Keratinocyte (primary cell): Measurements from ENCODE around the gene AUNIP. TPM values are rescaled to one million over a fixed set of nuclear protein-coding genes. Genes with fewer than 3 reads are reported as not detected.

ENCODE experiments used
- DNase-seq: peaks from one replicate; pipeline ENCODE4 v3.0.0-alpha.2; 2011; ENCODE audit warnings: low read depth, missing footprints, low spot score
- FAIRE-seq: peaks from 2 replicates; lab custom pipeline; 2011; peaks lifted over from hg19 to GRCh38; lab: Jason Lieb, UNC
- H2AFZ ChIP-seq: 2 replicates; pipeline ENCODE4 v1.6.0; 2012; ENCODE audit warnings: low read length, control low read depth, inconsistent platforms; ENCODE audit not compliant: control insufficient read depth
- H3K27ac ChIP-seq: 2 replicates; pipeline ENCODE4 v1.5.1; 2011; ENCODE audit warnings: low read length; ENCODE audit not compliant: control insufficient read depth, insufficient read depth
- H3K27me3 ChIP-seq: 3 replicates; pipeline ENCODE4 v1.6.0; 2011; ENCODE audit warnings: low read length; ENCODE audit not compliant: control insufficient read depth, insufficient read depth; ENCODE audit errors: extremely low read depth
- H3K36me3 ChIP-seq, 2 experiments: 2 replicates in 1 of 2; 3 replicates in 1 of 2; pipeline ENCODE4 v1.5.1; 2011; ENCODE audit warnings: low read length in 2 of 2, mild to moderate bottlenecking in 1 of 2; ENCODE audit not compliant: control insufficient read depth in 2 of 2, insufficient read depth in 2 of 2; ENCODE audit errors: extremely low read depth in 1 of 2
- H3K4me1 ChIP-seq: 3 replicates; pipeline ENCODE4 v1.5.1; 2011; ENCODE audit warnings: low read length; ENCODE audit not compliant: control insufficient read depth, insufficient read depth; ENCODE audit errors: extremely low read depth
- H3K4me2 ChIP-seq: 3 replicates; pipeline ENCODE4 v1.6.0; 2011; ENCODE audit warnings: low read depth, low read length; ENCODE audit not compliant: control insufficient read depth, insufficient read depth; ENCODE audit errors: extremely low read depth
- H3K4me3 ChIP-seq, 3 experiments: fragments of 200-600 bp in 1 of 3; sonication (generic) in 1 of 3; 2 replicates in 2 of 3; 3 replicates in 1 of 3; pipeline ENCODE4 v1.5.1; 2011 to 2016; ENCODE audit warnings: low read length in 3 of 3, mild to moderate bottlenecking in 3 of 3, control low read depth in 2 of 3, inconsistent platforms in 1 of 3, low read depth in 1 of 3, mixed read lengths in 1 of 3, mixed run types in 1 of 3, moderate library complexity in 1 of 3; ENCODE audit not compliant: control insufficient read depth in 2 of 3, insufficient read depth in 2 of 3; ENCODE audit errors: extremely low read depth in 1 of 3
- H3K79me2 ChIP-seq: 2 replicates; pipeline ENCODE4 v1.6.0; 2012; ENCODE audit warnings: low read length; ENCODE audit not compliant: control insufficient read depth, insufficient read depth
- H3K9ac ChIP-seq: 3 replicates; pipeline ENCODE4 v1.6.0; 2011; ENCODE audit warnings: low read length; ENCODE audit not compliant: control insufficient read depth, insufficient read depth; ENCODE audit errors: extremely low read depth
- H3K9me1 ChIP-seq: 3 replicates; pipeline ENCODE4 v1.6.0; 2011; ENCODE audit warnings: low read length; ENCODE audit not compliant: control insufficient read depth, insufficient read depth; ENCODE audit errors: extremely low read depth
- H3K9me3 ChIP-seq: 2 replicates; pipeline ENCODE4 v1.5.1; 2012; ENCODE audit warnings: low read depth, low read length; ENCODE audit not compliant: control insufficient read depth
- H4K20me1 ChIP-seq: 3 replicates; pipeline ENCODE4 v1.6.0; 2011; ENCODE audit warnings: low read length; ENCODE audit not compliant: control insufficient read depth, insufficient read depth; ENCODE audit errors: extremely low read depth
- EZH2 ChIP-seq: IDR thresholded peaks from one replicate; pipeline ENCODE4 v1.6.1; 2012; ENCODE audit warnings: inconsistent platforms, mild to moderate bottlenecking, low read length, moderate library complexity
- dilution Hi-C: fragments of 300-500 bp; cut with MboI; formaldehyde crosslinking; loops from one replicate; pipeline ENCODE4 v1.7.0; 2020; ENCODE audit warnings: low sequenced_read_pairs; ENCODE audit not compliant: extremely low pct_ligation_motif_present
- polyA plus RNA-seq, 5 experiments: library from polyadenylated mRNA; depleted of rRNA in 3 of 5; stranded (reverse) in 3 of 5; stranded (forward) in 1 of 5; unstranded in 1 of 5; fragments of >200 nt; gene quantifications; 1 replicate in 1 of 5; 2 replicates in 3 of 5; 3 replicates in 1 of 5; pipeline versions ENCODE4 v1.2.1 to v1.2.3, GENCODE V29; 2011 to 2012; ENCODE audit warnings: missing spikeins in 2 of 5, low read depth in 1 of 5, low replicate concordance in 1 of 5
- TF ChIP-seq, protein P1 (sequence below), 3 experiments: IDR thresholded peaks in 1 of 3; conservative IDR thresholded peaks in 1 of 3; optimal IDR thresholded peaks in 1 of 3; 2 replicates in 2 of 3; 3 replicates in 1 of 3; pipeline versions ENCODE3 to v1.5.1; 2011; ENCODE audit warnings: low read length in 3 of 3, mild to moderate bottlenecking in 3 of 3, moderate library complexity in 2 of 3, control low read depth in 1 of 3, inconsistent platforms in 1 of 3; ENCODE audit not compliant: insufficient read depth in 2 of 3; ENCODE audit errors: extremely low read depth in 1 of 3

Gene AUNIP
- polyA plus RNA-seq, 1 donor (not counting 4 experiments of a cell fraction or from before 2014, with no cell fraction given), result 9.3 TPM

DNA sequence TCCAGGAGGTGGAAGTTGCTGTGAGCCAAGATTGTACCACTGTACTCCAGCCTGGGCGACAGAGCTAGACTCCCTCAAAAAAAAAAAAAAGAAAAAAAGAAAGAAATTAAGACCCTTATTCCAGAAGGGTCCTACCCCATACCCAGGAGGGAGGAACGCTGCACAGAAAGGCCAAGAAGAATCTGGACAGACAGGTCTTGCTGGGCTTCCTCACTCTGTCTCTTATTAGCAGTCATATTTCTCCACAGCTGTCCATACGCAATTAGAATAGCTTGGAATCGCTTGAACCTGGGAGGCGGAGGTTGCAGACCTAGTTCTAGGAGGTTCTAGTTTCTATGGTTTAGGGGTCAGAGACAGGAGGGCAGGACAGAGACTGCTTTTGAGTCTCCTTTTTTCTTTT, 19.4 kb upstream of the AUNIP start:
- Histone ChIP-seq H3K79me2 (peaks cover 7% of the 10 kb centered on the region), H3K27me3 (no peaks in the 10 kb centered on the region), H3K36me3 (no peaks in the 10 kb centered on the region), H2AFZ (no peak overlapping the region), H3K9me1 (no peaks in the 10 kb centered on the region), H3K9me3 (no peaks in the 10 kb centered on the region), H3K4me2 (no peak overlapping the region), H3K27ac (no peak overlapping the region), H3K4me3 (no peak overlapping the region), H3K9ac (no peak overlapping the region), H4K20me1 (no peaks in the 10 kb centered on the region), H3K4me1 (peaks cover 17% of the 10 kb centered on the region)
- dilution Hi-C loops, result loop anchor here (25.0 kb wide), 1 partner anchor 109 kb away; the partner anchor contains the start of gene PAFAH2
- DNase-seq (no peak), FAIRE-seq (no peak)
- TF ChIP-seq, protein P1, sequence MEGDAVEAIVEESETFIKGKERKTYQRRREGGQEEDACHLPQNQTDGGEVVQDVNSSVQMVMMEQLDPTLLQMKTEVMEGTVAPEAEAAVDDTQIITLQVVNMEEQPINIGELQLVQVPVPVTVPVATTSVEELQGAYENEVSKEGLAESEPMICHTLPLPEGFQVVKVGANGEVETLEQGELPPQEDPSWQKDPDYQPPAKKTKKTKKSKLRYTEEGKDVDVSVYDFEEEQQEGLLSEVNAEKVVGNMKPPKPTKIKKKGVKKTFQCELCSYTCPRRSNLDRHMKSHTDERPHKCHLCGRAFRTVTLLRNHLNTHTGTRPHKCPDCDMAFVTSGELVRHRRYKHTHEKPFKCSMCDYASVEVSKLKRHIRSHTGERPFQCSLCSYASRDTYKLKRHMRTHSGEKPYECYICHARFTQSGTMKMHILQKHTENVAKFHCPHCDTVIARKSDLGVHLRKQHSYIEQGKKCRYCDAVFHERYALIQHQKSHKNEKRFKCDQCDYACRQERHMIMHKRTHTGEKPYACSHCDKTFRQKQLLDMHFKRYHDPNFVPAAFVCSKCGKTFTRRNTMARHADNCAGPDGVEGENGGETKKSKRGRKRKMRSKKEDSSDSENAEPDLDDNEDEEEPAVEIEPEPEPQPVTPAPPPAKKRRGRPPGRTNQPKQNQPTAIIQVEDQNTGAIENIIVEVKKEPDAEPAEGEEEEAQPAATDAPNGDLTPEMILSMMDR (optimal IDR thresholded peaks at IDR 0.05 in 1 of 3, IDR thresholded peaks at IDR 0.05 in 1 of 3, conservative IDR thresholded peaks at IDR 0.05 in 1 of 3; ENCODE audit: extremely low read depth in 1 of 3, insufficient read depth in 2 of 3, low read length in 3 of 3), result no peak
- no peak for TF ChIP-seq EZH2

DNA sequence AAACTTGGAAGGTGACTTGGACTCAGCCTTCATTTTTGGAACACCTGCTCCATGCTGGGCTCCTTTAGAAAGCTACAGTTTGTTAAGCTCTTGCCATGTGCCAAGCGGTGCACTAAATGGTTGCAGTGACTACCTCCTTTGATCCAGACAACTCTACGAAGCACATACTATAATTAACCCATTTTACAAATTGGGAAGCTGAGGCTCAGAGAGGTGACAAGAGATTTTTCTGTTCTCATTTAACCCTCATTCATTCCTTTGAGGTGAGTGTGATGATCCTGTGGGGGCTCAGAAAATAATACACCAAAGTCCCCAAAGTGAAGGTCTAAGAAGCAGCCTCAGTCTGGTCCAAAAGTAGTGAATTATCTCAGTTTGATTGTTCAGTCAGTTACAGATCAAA, 17.9 kb upstream of the AUNIP start:
- H3K4me1 ChIP-seq, result peaks cover 32% of the 10 kb centered on the region
- H3K27ac ChIP-seq, result no peak overlapping the region
- no peaks in the 10 kb centered on the region for H3K9me3 ChIP-seq
- H3K27me3 ChIP-seq, result no peaks in the 10 kb centered on the region
- no peaks in the 10 kb centered on the region for H3K36me3 ChIP-seq
- dilution Hi-C loops, result loop anchor here (25.0 kb wide), 1 partner anchor 110 kb away; the partner anchor contains the start of gene PAFAH2
- H2AFZ ChIP-seq, result no peak overlapping the region
- H3K79me2 ChIP-seq, result peaks cover 10% of the 10 kb centered on the region
- no peak overlapping the region for H3K4me3 ChIP-seq
- FAIRE-seq (no peak), DNase-seq (no peak)
- H3K4me2 ChIP-seq, result no peak overlapping the region
- H3K9ac ChIP-seq, result no peak overlapping the region
- TF ChIP-seq, protein P1 (optimal IDR thresholded peaks at IDR 0.05 in 1 of 3, IDR thresholded peaks at IDR 0.05 in 1 of 3, conservative IDR thresholded peaks at IDR 0.05 in 1 of 3; ENCODE audit: extremely low read depth in 1 of 3, insufficient read depth in 2 of 3, low read length in 3 of 3), result no peak
- no peak for TF ChIP-seq EZH2
- H4K20me1 ChIP-seq, result no peaks in the 10 kb centered on the region
- no peaks in the 10 kb centered on the region for H3K9me1 ChIP-seq
